Mesothelial cell of epicardium (in vitro differentiated cells): ENCODE results near the gene MYLK4. TPM values are rescaled to one million over a fixed set of nuclear protein-coding genes. Genes with fewer than 3 reads are reported as not detected.

Experiments
- DNase-seq, 2 experiments: peaks; one replicate each; pipeline ENCODE4 v3.0.0; 2021; ENCODE audit warnings: low spot score in 2 of 2; ENCODE audit not compliant: unreplicated experiment in 2 of 2
- H3K27ac Mint-ChIP-seq: 2 replicates; pipeline ENCODE4 v1.8.0; 2021; ENCODE audit warnings: mixed read lengths
- H3K27me3 Mint-ChIP-seq: 2 replicates; pipeline ENCODE4 v1.8.0; 2021; ENCODE audit warnings: low read depth, mixed read lengths
- H3K36me3 Mint-ChIP-seq: 2 replicates; pipeline ENCODE4 v1.8.0; 2021; ENCODE audit warnings: mixed read lengths
- H3K4me1 Mint-ChIP-seq: 2 replicates; pipeline ENCODE4 v1.8.0; 2021; ENCODE audit warnings: mixed read lengths
- H3K4me3 Mint-ChIP-seq: 2 replicates; pipeline ENCODE4 v1.8.0; 2021; ENCODE audit warnings: mild to moderate bottlenecking, moderate library complexity, mixed read lengths
- H3K9me3 Mint-ChIP-seq: 2 replicates; pipeline ENCODE4 v1.8.0; 2021; ENCODE audit warnings: mixed read lengths
- CTCF ChIP-seq: fragments of 200-600 bp; sonication (generic); IDR thresholded peaks from one replicate; pipeline ENCODE4 v1.5.0; 2021; ENCODE audit warnings: antibody characterized with exemption; ENCODE audit not compliant: unreplicated experiment
- total RNA-seq: library from RNA; stranded (reverse); gene quantifications from 3 replicates; pipeline ENCODE4 v1.2.1, GENCODE V29; 2021

Gene MYLK4
- total RNA-seq, 1 donor from 2014 or later: 0.89 TPM

GRCh38 chr6:2721219-2721618 is 29.5 kb downstream of the MYLK4 start:
- H3K9me3 Mint-ChIP-seq: peaks cover 18% of the 10 kb centered on the region
- TF ChIP-seq CTCF: no peak
- no peak for DNase-seq
- H3K27ac Mint-ChIP-seq: no peak overlapping the region
- no peaks in the 10 kb centered on the region for H3K27me3 Mint-ChIP-seq
- H3K36me3 Mint-ChIP-seq: peaks cover 11% of the 10 kb centered on the region
- H3K4me1 Mint-ChIP-seq: peaks cover 23% of the 10 kb centered on the region
- no peak overlapping the region for H3K4me3 Mint-ChIP-seq

GRCh38 chr6:2719093-2719455 is 31.6 kb downstream of the MYLK4 start:
- H3K36me3 Mint-ChIP-seq: peaks cover 11% of the 10 kb centered on the region
- no peaks in the 10 kb centered on the region for H3K27me3 Mint-ChIP-seq
- TF ChIP-seq CTCF: no peak
- no peak overlapping the region for H3K4me3 Mint-ChIP-seq
- H3K27ac Mint-ChIP-seq: peak overlapping the region; percentile 11
- DNase-seq: no peak
- peaks cover 34% of the 10 kb centered on the region for H3K4me1 Mint-ChIP-seq
- H3K9me3 Mint-ChIP-seq: peaks cover 18% of the 10 kb centered on the region

GRCh38 chr6:2718334-2719092 is 32.2 kb downstream of the MYLK4 start:
- Mint-ChIP-seq H3K27me3 (no peaks in the 10 kb centered on the region), H3K36me3 (peaks cover 11% of the 10 kb centered on the region), H3K4me3 (no peak overlapping the region), H3K4me1 (peaks cover 34% of the 10 kb centered on the region), H3K27ac (peak overlapping the region; percentile 11), H3K9me3 (peaks cover 18% of the 10 kb centered on the region)
- no peak for TF ChIP-seq CTCF
- DNase-seq: no peak

- TF ChIP-seq CTCF: no peak
- Mint-ChIP-seq H3K4me3 (no peak overlapping the region), H3K4me1 (peaks cover 34% of the 10 kb centered on the region), H3K36me3 (peaks cover 10% of the 10 kb centered on the region), H3K9me3 (peaks cover 14% of the 10 kb centered on the region), H3K27me3 (no peaks in the 10 kb centered on the region), H3K27ac (peak overlapping the region; percentile 5)
- DNase-seq: no peak
These were observed 33.6 kb downstream of the MYLK4 start for GRCh38 chr6:2716936-2717700.

GRCh38 chr6:2715737-2716136 is 35.0 kb downstream of the MYLK4 start:
- H3K27me3 Mint-ChIP-seq: no peaks in the 10 kb centered on the region
- H3K27ac Mint-ChIP-seq: peak overlapping the region; percentile 12
- H3K9me3 Mint-ChIP-seq: peaks cover 16% of the 10 kb centered on the region
- no peak for DNase-seq
- peaks cover 34% of the 10 kb centered on the region for H3K4me1 Mint-ChIP-seq
- no peak overlapping the region for H3K4me3 Mint-ChIP-seq
- peaks cover 4% of the 10 kb centered on the region for H3K36me3 Mint-ChIP-seq
- TF ChIP-seq CTCF: no peak
